ENCODE measurements around the gene TFIP11. TPM values are rescaled to one million over a fixed set of nuclear protein-coding genes. Genes with fewer than 3 reads are reported as not detected.

The TFIP11 gene
- total and polyA plus RNA-seq, 9 of the 15 experiments (the other 6 are each of a cell fraction or from before 2014, with no cell fraction given) = 11.5 to 38.1 (median 25.2) TPM

GRCh38 chr22:26479792-26480610 is 32.3 kb downstream of the TFIP11 start:
- ChIA-PET POLR2A (interaction anchor here (0.7 to 1.4 kb wide), 6 partner anchors 10 to 45 kb away, joined by 3 to 8 read pairs (median 4); no protein-coding TSS in a partner anchor), CTCF (ENCODE audit: low intra/inter-chr PET ratio) (no interaction called here)
- Histone ChIP-seq H3K27me3 (ENCODE audit: control insufficient read depth in 2 of 2, insufficient read depth in 2 of 2, low read length in 2 of 2) (no peaks in the 10 kb centered on the region), H3K4me2 (ENCODE audit: insufficient read depth, low read length) (peak overlapping the region; percentile 97), H3K4me1 (replicated peaks in 1 of 2; ENCODE audit: control insufficient read depth in 2 of 2, insufficient read depth in 2 of 2, low read length in 2 of 2) (peaks cover 14 to 41% of the 10 kb centered on the region in 2 experiments; a peak in 4 of 5 replicates), H3K36me3 (ENCODE audit: control insufficient read depth, insufficient read depth, low read length) (peaks cover 38% of the 10 kb centered on the region; the same call in 2 of the 3 replicates), H3K79me2 (ENCODE audit: control insufficient read depth, insufficient read depth, low read length) (peaks cover 85% of the 10 kb centered on the region), H4K20me1 (replicated peaks; ENCODE audit: control insufficient read depth, insufficient read depth, low read length) (no peaks in the 10 kb centered on the region), H3K9ac (ENCODE audit: insufficient read depth in 1 of 2, low read depth in 2 of 2, low read length in 2 of 2) (peak overlapping the region; percentile 80 to 81; a peak in 3 of 4 replicates), H3K27ac (ENCODE audit: extremely low read depth, low read depth, low read length) (peak overlapping the region; percentile 86), H3K4me3 (peak overlapping the region; percentile 89), H3K9me1 (ENCODE audit: control insufficient read depth, insufficient read depth, low read length) (no peaks in the 10 kb centered on the region), H2AFZ (ENCODE audit: low read depth, low read length) (peak overlapping the region; percentile 75), H3K9me3 (replicated peaks; ENCODE audit: control insufficient read depth, insufficient read depth, low read depth, low read length) (no peaks in the 10 kb centered on the region)
- intact Hi-C loops (cut with micrococcal nuclease) (loop anchor here (10.0 kb wide), 1 partner anchor 105 kb away; no protein-coding TSS in a partner anchor), in situ Hi-C loops (cut with MboI) (no loop called here)
- WGBS (ENCODE audit: insufficient coverage, low coverage, missing lambda C conversion rate) = 1% methylated on average over 12 of the region's 12 CpGs
- ATAC-seq (peak; percentile 42), DNase-seq (ENCODE audit: extremely low read depth in 1 of 4, low spot score in 3 of 4) (peak in 1 of 4 experiments; percentile 35), FAIRE-seq (peak; percentile 29)
- no TSS peak for BruUV-seq (replicated peaks)
- TF ChIP-seq ZNF780A (CRISPR knock-in tag; IDR thresholded peaks at IDR 0.05) (no peak), ZNF197 (CRISPR knock-in tag; IDR thresholded peaks at IDR 0.05; ENCODE audit: low read depth) (no peak), MNT (conservative IDR thresholded peaks at IDR 0.05) (no peak), KAT2B (IDR thresholded peaks at IDR 0.05; ENCODE audit: low read depth, low read length) (no peak), ZNF699 (CRISPR knock-in tag; IDR thresholded peaks at IDR 0.05; ENCODE audit: insufficient replicate concordance) (no peak), ZFP36 (IDR thresholded peaks at IDR 0.05; ENCODE audit: low read depth, low read length, partially characterized antibody) (no peak), PRDM10 (IDR thresholded peaks at IDR 0.05; ENCODE audit: partially characterized antibody) (no peak), ATF7 (IDR thresholded peaks at IDR 0.05) (peak; percentile 84), TAF7 (tag; IDR thresholded peaks at IDR 0.05) (no peak), JUND (IDR thresholded peaks at IDR 0.05; ENCODE audit: borderline replicate concordance, low read depth, low read length) (no peak), JUND (tag; IDR thresholded peaks at IDR 0.05; ENCODE audit: borderline replicate concordance, low read depth, low read length) (0 out of 3 replicates have a peak, but pooled peaks have one; percentile 9), TBP (optimal IDR thresholded peaks at IDR 0.05; ENCODE audit: low read depth, low read length) (peak; percentile 25), ZNF436 (CRISPR knock-in tag; IDR thresholded peaks at IDR 0.05) (no peak), ZFX (CRISPR knock-in tag; IDR thresholded peaks at IDR 0.05) (peak; percentile 62), SPI1 (IDR thresholded peaks at IDR 0.05; ENCODE audit: borderline replicate concordance, low read depth, low read length) (peak; percentile 90), L3MBTL2 (IDR thresholded peaks at IDR 0.05) (0 out of 2 replicates have a peak, but pooled peaks have one; percentile 10)
